Measurements from ENCODE around the gene ADGRB2.

DNA sequence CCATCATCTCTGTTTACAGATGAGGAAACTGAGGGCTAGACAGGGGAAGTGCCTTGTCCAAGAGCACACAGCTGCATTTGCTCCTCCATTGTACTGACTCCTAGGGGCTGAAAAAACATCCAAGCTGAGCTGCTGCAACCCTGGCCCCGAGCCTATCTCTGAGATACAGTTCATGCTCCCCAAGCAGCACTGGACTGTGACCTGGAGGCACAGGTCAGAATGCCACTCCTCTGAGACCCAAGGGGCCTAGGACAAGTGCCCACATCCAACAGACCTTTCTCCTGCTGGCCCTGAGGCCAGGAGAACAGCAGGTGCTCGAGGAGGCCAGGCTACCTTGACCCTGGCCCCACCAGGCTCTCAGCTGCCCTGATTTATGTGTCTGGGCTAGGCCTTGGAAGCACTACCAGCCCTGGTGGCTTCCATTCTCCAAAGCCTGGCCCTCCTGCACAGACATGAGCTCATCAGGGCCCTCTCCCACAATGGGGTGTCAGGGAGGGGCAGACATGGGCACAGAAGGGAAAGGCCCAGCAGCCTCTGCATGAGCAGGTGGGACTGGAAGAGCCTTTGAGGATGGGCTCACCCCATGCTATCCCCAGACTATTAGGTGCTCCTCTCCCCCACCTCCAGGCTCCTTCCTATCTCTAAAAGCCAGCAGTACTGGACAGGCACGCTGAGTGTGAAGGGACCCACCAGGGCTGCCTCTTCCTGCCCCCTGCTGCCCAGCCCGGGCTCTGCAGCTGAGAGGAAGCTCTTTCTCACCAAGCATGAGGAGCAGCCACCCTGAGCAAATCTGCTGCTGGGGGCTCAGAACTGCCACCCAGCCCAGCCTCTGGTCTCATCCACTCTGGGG, 18.8 kb downstream of the ADGRB2 start:
- TF ChIP-seq, protein P1, sequence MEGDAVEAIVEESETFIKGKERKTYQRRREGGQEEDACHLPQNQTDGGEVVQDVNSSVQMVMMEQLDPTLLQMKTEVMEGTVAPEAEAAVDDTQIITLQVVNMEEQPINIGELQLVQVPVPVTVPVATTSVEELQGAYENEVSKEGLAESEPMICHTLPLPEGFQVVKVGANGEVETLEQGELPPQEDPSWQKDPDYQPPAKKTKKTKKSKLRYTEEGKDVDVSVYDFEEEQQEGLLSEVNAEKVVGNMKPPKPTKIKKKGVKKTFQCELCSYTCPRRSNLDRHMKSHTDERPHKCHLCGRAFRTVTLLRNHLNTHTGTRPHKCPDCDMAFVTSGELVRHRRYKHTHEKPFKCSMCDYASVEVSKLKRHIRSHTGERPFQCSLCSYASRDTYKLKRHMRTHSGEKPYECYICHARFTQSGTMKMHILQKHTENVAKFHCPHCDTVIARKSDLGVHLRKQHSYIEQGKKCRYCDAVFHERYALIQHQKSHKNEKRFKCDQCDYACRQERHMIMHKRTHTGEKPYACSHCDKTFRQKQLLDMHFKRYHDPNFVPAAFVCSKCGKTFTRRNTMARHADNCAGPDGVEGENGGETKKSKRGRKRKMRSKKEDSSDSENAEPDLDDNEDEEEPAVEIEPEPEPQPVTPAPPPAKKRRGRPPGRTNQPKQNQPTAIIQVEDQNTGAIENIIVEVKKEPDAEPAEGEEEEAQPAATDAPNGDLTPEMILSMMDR (IDR thresholded peaks at IDR 0.05) = peak in 5 of 6 experiments; percentile 60 to 80 (median 79)
- no peak for TF ChIP-seq POLR2A (IDR thresholded peaks at IDR 0.05)

Measured in esophagus squamous epithelium (tissue), 4 donors.